Uterus (tissue), 2 donors: Measurements from ENCODE around the gene STAT2.

ENCODE experiments used
- POLR2A ChIP-seq, 2 donors: fragments of 450-650 bp; IDR thresholded peaks; one replicate each; pipeline ENCODE4 v1.6.1; 2016; ENCODE audit warnings: antibody characterized with exemption in 2 of 2, mild to moderate bottlenecking in 1 of 2, moderate library complexity in 1 of 2
- TF ChIP-seq, protein P1 (sequence below), 4 experiments: fragments of 200-600 bp in 2 of 4; fragments of 450-650 bp in 2 of 4; sonication (generic) in 2 of 4; IDR thresholded peaks; one replicate each; pipeline ENCODE4 v1.5.1; 2016 to 2019; ENCODE audit warnings: antibody characterized with exemption in 4 of 4, mild to moderate bottlenecking in 2 of 4, moderate library complexity in 1 of 4

DNA sequence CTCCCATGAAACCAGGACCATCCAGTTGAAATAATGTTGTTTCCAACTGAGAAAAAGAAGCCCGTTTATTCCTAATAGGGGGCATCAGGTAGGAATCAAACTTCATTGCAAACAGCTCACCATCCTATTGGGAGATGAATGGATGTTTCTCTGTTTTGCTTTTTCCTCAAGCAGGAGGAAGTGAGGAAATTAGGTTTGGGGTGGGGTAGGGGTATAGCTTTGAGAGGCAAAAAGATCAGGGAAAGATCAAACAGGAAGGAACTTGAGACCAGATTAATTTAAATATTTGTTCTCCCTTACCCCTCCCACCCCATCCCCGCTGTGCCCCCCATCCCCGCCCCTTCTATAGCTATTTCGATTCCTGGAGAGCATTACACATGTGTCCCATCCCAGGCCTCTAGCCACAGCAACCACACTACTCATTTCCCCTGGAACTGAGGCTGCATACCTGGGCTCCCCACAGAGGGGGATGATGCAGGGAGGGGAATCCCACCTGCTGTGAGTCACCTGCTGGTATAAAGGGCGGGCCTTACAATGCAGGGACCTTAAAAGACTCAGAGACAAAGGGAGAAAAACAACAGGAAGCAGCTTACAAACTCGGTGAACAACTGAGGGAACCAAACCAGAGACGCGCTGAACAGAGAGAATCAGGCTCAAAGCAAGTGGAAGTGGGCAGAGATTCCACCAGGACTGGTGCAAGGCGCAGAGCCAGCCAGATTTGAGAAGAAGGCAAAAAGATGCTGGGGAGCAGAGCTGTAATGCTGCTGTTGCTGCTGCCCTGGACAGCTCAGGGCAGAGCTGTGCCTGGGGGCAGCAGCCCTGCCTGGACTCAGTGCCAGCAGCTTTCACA, 21.4 kb downstream of the STAT2 start, which contains the start of gene IL23A:
- TF ChIP-seq, protein P1, sequence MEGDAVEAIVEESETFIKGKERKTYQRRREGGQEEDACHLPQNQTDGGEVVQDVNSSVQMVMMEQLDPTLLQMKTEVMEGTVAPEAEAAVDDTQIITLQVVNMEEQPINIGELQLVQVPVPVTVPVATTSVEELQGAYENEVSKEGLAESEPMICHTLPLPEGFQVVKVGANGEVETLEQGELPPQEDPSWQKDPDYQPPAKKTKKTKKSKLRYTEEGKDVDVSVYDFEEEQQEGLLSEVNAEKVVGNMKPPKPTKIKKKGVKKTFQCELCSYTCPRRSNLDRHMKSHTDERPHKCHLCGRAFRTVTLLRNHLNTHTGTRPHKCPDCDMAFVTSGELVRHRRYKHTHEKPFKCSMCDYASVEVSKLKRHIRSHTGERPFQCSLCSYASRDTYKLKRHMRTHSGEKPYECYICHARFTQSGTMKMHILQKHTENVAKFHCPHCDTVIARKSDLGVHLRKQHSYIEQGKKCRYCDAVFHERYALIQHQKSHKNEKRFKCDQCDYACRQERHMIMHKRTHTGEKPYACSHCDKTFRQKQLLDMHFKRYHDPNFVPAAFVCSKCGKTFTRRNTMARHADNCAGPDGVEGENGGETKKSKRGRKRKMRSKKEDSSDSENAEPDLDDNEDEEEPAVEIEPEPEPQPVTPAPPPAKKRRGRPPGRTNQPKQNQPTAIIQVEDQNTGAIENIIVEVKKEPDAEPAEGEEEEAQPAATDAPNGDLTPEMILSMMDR (IDR thresholded peaks at IDR 0.05) = no peak
- no peak for TF ChIP-seq POLR2A (IDR thresholded peaks at IDR 0.05)
